ENCODE data around the gene RASL11A.
"Not testable (repeated sequence)": the region's sequence is repeated elsewhere in the genome, so short reads cannot be mapped to it uniquely, and the experiment has no call there.

The RASL11A gene, protein sequence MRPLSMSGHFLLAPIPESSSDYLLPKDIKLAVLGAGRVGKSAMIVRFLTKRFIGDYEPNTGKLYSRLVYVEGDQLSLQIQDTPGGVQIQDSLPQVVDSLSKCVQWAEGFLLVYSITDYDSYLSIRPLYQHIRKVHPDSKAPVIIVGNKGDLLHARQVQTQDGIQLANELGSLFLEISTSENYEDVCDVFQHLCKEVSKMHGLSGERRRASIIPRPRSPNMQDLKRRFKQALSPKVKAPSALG

DNA sequence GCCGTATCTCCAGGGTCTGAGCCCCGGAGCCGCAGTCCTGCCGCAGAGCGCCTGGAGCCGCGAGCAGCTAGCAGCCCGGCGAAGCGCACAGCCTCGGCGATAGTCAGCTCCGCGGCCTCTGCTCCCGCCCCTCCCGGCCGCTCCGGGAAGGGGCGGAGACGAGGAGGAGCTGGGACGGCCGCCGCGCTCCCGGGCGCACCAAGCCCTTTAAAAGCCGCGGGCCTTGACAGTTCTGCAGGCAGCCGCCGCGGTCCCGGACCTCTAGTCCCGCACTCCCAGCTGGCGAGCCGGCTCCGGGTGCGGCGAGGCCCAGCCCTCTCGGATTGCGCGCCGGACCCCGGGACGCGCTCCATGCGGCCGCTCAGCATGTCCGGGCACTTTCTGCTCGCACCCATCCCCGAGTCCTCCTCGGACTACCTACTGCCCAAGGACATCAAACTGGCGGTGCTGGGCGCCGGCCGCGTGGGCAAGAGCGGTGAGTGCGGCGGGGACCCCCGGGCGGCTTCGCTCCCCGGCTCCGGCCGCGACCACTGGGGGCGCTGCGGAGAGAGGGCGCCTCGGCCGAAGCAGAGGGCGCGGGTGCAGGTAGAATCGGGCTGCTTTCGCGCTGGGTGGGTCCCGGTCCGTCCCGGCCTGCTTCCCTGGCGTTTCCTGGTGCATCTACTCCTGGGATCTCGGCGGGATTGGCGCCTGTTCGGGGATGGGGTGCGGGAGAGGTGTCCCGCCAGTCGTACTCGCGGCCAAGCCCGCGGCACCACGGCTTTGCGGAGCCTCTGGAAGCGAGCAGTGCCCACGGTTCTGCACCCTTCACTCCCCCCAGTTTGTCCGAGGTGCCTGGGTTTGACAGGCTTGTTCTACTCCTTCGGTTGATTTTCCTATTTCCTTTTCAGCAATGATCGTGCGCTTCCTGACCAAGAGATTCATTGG is at the start of gene RASL11A:
Gene RASL11A, plus strand, starts transcription at position 237 of the 927 bp plus-strand sequence. Its CDS starts 115 bp downstream, at position 352.
- peak; percentile 64 for DNase-seq

DNA sequence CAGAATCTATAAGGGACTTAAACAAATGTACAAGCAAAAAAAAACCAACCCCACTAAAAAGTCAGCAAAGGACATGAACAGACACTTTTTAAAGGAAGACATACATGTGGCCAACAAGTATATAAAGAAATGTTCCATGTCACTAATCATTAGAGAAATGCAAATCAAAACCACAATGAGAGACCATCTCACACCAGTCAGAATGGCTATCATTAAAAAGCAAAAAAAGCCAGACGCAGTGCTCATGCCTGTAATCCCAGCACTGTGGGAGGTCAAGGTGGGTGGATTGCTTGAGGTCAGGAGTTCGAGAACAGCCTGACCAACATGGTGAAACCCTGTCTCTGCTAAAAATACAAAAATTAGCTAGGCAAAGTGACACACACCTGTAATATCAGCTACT is 48.5 kb upstream of the RASL11A start:
- DNase-seq = not testable (repeated sequence)

DNA sequence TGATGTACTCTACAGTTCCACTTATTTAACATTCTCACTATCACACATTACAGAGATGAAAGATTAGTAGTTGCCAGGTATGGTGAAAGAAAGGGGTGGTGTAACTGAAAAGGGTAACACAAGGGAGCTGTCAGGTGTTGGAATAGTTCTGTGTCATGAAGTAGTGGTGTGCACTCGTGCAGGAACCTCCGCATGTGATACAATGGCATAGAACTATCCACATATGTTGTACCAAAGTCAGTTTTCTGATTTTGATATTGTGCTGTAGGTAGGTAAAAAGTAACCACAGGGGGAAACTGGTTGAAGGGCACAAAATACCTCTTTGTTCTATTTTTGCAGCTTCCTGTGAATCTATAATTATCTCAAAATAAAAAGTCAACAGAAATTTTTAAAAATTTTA is 43.6 kb upstream of the RASL11A start:
- DNase-seq = no peak

- no peak for DNase-seq
Measured at GRCh38 chr13:27228131-27228530, 42.5 kb upstream of the RASL11A start.

- no peak for DNase-seq
Measured at GRCh38 chr13:27229642-27230041, 41.0 kb upstream of the RASL11A start.

- DNase-seq = no peak
Measured at GRCh38 chr13:27233964-27234363, 36.7 kb upstream of the RASL11A start.

DNA sequence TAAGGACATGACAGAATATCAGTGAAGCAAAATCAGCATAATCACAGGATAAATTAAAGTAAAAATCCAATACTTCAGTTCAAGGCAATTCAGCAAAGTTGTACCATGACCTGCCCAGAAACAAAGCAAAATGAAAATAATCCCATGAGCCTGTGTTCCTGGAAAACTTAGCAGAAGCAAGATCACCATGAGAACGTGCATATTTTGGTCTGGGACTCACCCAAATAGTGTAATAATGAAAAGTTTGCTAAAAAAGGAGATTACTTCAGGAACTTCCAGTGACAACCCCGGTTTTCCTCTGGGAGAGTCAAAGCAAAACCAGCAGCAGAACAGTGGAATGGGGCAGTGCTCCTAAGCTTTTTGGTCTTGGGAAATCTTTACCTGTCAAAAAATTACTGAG is 34.2 kb upstream of the RASL11A start:
- no peak for DNase-seq

DNA sequence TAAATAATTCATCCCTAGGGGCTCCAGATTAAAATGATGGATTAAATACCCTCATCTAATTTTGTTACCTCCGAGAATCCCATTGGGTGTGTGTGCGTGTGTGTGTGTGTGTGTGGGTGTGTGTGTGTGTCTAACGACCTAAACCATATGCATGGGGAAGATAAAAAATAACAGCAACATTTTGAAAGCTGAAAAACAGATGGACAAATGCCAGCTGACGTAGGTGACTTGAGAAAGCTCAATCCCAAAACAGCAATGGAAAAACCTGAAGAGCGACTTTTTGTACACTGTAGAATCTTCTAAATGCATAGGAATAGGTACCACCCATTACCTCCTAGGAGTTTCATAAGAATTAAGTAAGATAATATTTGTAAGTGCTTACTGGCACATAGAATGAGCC is 27.9 kb upstream of the RASL11A start:
- no peak for DNase-seq

DNA sequence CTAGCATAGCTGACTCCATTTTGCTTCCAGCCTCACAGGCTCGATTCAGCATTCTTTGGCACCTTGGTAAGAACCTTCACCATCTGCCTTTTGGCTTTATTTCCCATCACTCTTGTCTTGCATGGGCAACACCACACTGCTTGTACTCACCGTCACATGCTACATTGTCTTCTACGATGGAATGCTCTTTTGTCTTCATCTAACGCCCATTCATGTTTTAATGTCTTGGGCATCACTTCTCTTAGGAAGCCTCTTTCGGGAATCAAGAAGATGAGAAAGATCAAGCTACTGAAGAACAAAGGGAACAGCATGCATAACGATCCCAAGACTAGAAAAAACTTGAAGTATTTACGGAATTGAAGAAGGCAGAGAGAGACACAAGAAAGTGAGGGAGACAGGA is 25.0 kb upstream of the RASL11A start:
- no peak for DNase-seq

- no peak for DNase-seq
Measured at GRCh38 chr13:27250833-27251165, 19.8 kb upstream of the RASL11A start.

DNA sequence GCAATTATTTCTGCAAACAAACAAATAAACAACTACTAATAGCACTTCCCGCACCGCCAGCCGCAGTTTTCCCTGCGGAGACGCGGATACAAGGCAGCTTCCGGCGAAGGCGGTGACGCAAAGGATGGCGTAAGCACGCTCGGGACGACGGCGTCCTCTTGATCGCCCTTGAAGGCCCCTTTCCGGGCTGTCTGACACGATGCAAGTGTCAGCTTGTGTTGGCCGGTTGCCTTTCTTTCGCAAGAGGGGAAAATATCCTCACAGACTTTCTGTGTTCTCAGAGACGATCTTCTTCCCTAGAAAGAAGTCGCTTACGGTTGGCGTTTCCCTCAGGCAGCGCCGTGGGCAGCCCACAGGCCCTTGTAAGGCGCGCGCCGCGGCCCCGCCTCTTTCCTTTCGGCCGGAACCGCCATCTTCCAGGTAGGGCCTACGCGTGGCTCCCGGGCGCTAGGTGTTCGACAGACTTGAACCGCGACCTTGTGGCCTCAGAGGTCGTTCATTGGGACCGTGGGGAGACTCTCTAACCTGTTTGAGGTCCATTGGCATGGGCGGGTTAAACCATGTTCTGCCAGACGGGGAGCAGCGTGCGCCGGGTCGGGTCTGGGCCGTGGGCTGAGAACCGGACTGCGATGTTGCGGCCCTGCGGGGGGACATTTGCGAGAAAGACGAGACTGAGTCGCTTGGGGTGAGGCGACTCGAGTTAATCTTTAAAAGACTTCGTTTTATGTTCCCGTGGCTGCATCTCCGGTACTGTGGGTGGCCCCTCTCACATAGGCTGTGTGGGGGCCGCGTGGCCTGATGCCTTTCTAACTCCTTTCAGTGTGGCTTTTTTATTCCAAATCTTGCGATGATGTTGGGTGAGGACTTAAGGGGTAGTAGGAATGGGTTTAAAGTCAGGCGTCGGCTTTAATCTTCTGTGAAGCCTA is 19.2 kb upstream of the RASL11A start, which contains the start of gene RPL21:
Gene RPL21, plus strand, starts transcription at position 393 of the 926 bp plus-strand sequence. CDS start 2,219 bp downstream, outside the sequence.
- peak; percentile 91 for DNase-seq

GRCh38 chr13:27252467-27252866 is 18.2 kb upstream of the RASL11A start:
- DNase-seq = no peak

- no peak for DNase-seq
Measured at GRCh38 chr13:27257233-27257568, 13.4 kb upstream of the RASL11A start.

DNA sequence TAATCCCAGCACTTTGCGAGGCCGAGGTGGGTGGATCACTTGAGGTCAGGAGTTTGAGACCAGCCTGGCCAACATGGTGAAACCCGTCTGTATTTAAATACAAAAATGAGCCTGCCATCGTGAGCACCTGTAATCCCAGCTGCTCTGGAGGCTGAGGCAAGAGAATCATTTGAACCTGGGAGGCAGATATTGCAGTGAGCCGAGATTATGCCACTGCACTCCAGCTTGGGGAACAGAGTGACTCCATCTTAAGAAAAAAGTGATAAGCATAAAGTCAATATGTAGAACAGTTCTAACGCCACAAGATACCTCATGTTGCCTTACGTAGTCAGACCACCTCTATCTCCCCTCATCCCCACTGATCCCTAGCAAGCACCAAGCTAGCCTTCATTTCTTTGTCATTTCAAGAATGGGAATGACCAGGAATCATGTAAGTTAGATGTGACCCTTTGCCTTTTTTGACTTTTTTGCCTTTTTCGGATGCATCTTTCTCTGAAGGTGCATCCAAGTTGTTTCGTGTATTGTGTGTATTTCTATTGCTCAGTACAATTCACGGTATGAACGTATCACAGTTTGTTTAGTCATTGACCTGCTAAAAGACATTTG is 12.9 kb upstream of the RASL11A start:
- DNase-seq = no peak

DNA sequence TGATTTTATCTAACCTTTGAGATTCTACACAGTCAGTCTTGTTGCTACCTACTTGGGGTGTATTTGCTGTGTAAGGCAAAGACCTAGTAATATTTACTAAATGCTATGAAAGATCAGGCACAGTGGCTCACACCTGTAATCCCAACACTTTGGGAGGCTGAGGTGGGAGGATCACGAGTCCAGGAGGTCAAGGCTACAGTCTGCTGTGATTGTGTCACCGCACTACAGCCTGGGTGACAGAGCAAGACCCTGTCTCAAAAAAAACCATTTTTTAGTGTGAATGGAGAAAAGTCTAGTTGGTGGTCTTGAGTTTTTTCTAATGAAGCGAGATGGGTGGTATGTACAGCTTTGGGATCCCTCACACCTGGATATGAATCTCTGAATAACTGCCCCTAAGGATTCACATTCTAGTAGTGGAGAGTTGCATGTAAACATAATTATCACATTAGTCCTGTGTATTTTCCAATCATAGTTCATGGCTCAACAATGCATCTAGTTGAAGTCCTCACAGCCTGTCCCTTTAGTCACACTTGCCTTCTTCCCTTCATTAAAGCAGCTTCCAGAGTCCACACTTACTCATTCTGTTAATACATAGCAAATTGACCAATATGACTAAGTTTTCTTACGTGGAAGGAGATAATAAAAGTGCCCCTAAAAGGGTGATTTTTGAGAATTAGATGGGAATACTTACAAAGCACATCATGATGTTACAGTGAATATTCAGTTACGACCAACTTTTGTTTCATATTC is 11.8 kb upstream of the RASL11A start:
- no peak for DNase-seq

GRCh38 chr13:27259831-27260230 is 10.8 kb upstream of the RASL11A start:
- no peak for DNase-seq

- DNase-seq = no peak
Measured at GRCh38 chr13:27261396-27261795, 9.2 kb upstream of the RASL11A start.

DNA sequence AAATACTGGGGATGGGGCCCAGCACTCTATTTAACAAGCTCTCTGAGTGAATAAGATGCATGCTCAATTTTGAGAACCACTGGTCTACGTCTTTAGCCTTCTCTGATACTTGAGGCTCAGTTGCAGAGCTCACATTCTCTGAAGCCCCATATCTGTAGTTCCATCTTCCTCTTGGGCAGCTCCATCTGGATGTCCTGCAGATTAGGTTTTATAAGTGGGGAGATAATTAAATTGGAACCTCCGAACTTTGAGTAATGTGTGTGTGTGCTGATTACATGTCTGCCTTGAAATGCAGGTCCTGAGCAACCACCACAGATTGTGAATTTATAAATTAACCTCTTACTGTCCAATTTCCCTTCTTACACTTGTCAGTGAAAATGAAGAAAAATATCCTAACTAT is 7.2 kb upstream of the RASL11A start:
- DNase-seq = no peak

DNA sequence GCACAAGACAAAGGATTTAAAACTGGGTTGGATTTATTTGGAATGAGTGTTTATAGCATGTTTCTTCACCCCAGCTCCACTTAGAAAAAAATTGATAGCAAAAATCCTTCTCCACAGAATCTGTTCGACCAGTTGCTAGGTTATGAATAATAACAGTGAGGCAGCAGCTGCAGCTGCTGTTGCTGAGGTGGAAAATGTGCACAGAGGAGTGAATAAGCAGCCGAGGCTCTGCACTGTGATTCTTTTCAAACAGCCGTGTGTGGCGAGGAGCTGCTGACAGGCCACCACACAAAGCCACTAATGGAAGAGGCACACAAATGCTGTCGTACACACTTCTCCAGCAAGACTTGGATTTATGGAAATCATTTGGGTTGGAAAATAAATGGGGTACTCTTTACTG is 6.4 kb upstream of the RASL11A start:
- no peak for DNase-seq

- no peak for DNase-seq
Measured at GRCh38 chr13:27264648-27265047, 6.0 kb upstream of the RASL11A start.

GRCh38 chr13:27266917-27267316 is 3.7 kb upstream of the RASL11A start:
- no peak for DNase-seq

DNA sequence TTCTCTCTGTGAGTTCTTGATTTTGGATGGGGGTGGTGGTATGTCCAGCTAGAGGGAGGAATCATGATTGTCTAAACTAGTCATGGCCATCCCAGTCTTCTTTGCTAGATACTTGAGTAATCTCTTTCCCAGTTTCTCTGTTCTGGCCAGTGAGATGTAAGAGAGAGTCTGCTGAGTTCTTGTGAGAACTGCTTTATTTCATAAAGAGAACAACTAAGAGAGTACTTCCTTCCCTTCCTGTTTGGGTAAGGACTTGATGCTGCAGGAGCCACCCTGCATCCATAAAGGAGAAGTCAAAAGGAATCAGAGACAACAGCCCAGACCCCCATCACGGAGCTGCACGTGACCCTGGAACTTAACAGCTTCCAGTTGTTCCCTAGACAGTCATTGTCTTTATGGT is 3.0 kb upstream of the RASL11A start:
- DNase-seq = no peak

Measured in amniotic stem cell (primary cell).